Middle frontal gyrus (tissue), 1 donor: ENCODE measurements around the gene AGXT2.
"Not testable (repeated sequence)": the region's sequence is repeated elsewhere in the genome, so short reads cannot be mapped to it uniquely, and the experiment has no call there.

Source experiments
- DNase-seq: peaks from one replicate; pipeline ENCODE4 v3.0.0-alpha.2; 2015; ENCODE audit warnings: low spot score; ENCODE audit errors: extremely low spot score

Gene AGXT2

DNA sequence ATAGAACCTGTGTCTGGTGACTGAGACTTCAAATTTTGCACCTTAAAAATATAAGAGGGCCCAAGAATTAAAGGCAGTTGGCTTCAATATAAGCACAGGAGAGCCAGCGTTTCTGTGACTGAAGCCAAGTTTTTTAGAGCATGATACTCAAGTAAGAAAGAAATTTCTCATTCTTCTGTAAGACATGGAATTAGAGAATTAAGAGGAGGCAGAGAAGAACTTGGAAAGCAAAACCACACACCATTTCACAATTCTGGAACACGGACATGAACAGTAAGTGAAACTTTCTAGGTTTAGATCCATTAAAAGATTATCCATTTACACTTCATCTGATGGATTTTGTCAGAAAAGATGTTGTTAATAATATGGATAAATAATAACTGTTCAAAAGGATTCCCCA lies 8.9 kb upstream of the AGXT2 start:
- no peak for DNase-seq

DNA sequence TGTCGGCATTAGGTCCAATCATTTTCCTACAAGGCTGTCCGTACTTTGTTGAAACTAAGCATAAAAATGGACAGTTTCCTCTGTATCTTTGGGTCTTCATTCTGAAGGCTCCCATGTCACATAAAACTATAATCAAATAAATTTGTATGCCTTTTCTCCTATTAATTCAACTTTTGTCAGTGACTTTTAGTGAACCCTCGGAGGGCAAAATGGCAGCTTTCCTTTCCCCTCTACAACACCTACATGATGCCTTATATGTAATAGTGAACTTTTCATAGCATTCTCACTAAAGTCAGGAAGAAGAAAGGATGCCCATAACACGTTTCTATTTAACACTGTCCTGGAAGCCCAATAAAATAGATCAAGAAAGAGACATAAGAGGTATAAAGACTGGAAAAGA lies 5.1 kb upstream of the AGXT2 start:
- DNase-seq = no peak

DNA sequence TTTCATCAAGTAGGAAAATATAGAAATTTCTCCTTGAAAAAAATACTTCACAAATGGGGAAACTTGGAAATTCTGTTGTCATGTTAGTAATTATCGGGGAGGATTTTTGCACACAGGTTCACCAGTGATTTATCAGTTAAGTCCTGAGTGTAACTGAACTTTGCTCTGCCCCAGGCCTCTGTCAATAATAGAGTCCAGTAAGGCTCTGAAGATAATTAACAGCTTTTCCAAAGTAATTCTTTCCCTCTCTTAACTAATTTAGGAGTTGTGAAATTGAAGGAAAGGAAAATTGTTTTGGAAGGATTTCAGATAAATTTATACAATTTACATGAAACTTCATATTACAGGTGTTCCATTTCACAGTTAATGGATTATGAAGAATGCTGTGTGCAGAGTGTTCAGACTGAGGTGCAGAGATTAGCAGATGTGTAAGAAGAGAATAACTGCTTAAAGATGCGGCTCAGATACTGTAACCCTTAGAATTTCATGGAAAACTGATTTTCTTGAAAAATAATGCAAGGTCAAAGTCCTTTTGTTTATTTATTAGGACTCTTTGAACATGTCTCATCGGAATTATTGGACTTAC lies 2.9 kb upstream of the AGXT2 start:
- DNase-seq = no peak

DNA sequence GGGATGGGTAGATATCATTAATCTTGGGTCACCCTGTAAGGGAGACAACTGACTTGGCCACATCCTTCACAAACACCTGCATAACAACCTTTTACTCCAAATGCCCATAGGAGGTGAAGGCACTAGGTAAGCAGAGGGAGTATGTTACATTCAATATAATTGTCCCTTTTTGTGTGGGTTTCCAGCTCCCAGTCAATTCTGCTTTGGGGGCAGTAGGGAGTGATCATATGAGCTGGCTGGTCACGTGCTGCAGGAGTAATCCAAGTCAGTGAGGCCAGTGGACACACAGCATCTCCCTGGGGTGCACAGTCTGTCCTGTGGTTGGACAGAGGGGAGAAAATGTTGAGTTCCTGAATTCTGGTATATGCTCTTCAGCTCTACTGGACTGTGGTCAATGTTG lies 1.2 kb upstream of the AGXT2 start:
- DNase-seq = no peak

DNA sequence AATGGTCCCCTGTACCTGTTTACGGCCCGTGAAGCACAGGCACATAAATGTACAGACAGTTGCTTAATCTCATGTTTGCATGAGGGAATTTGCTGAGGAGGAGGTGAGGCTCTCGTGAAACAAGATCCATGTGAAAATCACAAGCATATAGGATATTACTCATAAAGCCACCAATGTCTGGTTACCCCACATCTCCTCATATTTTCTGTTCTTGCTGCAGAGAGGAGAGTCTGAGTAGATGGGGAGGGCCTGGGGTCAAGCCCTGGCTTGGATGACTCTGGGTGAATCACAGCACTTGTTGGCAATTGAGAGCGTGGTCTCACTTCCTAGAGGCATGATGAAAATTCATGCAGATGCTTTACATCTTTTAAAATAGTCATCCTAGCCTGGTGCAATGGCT lies 975 bp downstream of the AGXT2 start:
- DNase-seq = no peak

DNA sequence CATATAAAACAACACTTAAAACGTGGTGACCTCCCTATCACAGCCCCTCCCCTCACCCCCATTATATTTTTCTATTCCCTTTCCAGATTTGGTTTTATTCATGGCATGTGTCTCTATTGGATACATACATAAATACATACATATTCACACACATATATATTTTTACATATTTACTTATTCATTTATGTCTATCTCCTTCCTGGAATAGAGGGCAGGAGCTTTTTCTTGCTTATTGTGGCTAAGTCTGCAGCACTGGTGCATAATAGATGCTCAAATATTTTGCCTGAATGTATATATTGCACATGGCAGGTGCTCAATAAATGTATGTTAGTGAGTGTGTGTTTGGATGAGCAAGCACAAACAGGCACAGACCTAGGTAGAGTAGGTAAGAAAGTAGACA lies 2.5 kb downstream of the AGXT2 start:
- DNase-seq = no peak

DNA sequence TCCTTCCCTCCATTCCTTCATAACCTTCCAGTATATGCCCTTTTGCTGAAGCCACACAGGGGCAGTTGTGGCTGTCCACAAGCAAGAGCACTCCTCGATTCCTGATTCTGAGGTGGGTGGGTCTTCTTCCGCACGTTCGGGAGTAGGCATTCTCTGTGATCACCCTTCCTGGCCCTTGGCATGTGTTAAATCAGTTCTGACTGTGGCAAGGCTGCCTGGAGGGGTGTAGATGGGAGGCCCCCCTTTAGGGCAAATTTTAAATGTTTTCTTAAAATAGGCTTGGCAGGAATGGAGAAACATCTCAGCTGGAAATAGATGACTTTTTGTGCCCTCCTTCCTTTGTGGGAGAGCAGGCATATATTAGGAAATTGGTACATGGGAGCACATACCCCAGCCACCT lies 3.1 kb downstream of the AGXT2 start:
- DNase-seq = no peak

DNA sequence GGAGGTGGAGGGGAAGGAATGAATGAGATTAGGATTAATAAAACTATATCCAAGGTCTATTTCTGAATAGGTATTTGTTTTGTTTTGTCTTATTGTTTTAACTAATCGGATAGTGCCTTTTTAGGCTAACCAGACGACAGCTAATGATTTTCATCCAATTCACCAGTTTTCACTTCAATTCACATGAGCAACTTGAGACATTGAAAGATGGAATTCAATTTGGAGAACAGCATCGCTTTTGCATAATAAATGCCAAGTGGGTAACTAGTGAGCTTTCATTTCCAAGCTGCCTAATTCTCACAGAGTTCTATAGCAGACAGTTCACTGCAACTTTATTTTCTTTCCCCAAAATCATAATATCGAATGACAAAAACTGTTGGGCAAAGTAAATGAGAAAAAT lies 5.0 kb downstream of the AGXT2 start:
- no peak for DNase-seq

DNA sequence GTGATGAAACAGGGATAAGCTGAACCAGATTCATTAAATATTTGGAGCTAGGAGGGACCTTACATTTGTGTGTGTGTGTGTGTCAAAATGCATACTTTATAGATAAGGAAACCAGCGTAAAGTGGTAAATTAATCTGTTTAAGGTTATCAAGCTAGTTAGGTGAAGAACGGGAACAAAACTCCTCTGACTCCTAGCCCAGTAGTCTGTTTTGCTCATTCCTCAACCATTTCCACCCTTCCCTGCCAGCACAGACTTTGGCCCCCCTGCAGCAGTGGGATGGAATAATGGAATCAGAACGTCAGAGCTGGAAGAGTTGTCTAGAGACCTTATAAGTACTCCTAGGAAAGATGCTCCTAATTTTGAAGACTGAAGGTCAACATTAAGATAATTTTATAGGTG lies 6.5 kb downstream of the AGXT2 start:
- DNase-seq = no peak

DNA sequence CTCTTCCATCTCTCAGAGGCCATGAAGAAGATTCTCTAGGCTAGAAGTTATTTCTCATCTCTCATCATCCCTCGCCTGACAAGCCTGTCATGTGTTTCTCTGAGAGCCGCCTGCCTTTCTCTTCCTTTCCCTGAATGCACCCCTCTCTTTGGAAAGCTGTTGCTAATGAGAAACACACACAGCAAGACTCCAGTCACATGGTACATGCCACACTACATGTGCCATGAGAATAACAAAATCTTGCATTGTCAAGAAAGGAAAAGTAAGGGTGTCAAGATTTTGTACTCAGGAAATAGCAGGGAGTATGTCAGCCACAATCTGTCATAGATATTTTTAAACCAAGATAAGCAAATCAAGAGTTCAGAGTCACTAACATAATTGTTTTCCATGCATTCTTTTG lies 8.9 kb downstream of the AGXT2 start:
- DNase-seq = no peak

DNA sequence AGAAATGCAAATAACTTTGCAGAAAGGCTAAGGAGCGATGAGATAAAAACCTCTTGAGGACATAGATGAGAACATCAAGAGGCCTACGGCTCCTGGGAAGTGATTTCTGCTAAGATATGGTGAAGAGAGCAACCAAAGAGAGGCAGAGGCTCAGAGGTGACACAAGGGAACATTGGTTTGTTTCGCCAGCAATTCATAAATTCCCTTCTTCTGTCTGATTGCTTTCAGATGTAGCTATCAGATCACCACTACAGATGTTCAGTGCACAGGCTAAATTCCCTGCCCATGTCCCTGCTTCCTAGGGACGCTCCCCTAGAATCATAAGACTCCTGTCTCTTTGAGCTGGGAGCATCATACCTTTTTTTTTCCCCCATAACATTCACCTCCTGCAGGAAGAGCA lies 11.2 kb downstream of the AGXT2 start:
- no peak for DNase-seq

DNA sequence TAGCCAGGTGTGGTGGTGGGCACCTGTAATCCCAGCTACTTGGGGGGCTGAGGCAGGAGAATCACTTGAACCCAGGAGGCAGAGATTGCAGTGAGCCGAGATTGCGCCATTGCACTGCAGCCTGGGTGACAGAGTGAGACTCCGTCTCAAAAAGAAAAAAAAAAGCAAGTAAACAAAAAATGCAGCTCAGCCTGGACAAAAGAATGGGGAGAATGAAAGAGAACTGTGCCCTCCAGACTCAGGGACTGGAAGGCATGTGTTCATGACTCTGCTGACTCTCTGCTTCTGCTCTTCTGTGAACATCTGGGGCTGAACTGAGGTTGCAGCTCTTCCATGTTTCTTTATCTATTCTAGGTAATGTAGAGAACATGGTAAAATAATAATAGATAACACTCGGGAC lies 11.8 kb downstream of the AGXT2 start:
- not testable (repeated sequence) for DNase-seq

DNA sequence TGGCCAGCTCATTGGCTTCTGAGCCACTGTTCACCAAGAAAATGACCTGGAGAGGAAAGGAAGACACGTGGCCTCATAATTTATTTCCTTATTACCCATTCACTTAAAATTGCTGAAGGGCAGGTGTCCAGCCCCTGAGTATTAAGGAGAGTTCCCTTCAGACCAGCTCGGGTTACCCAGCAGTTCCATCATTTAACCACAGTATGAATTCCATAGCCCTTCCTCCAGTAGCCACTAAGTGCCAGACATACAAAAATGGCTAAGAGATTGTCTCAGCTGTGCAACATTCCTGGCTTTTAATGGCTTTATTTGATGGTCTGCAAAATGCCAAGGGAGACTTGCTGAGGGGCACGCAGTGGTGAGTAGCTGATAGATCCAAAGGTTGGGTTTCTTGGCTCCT lies 12.5 kb downstream of the AGXT2 start:
- DNase-seq = no peak

DNA sequence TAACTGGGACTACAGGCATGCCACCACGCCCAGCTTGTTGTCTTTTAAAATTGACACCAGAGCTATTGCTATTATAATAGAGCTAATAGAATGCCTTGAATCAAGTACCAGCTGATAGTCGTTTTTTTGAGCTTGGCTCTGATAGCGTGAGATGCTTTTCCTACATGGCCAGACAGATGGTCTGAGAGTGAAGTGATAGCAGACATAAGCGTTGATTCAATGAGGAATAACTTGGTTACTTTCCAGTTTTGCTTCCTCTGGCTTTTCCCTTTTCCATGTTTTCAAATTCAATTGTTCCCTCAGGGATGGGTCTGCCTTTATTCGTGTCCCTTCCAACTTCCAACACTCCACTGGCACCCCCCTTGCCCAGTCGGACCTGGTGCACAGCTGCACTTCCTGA lies 15.4 kb downstream of the AGXT2 start:
- DNase-seq = no peak

DNA sequence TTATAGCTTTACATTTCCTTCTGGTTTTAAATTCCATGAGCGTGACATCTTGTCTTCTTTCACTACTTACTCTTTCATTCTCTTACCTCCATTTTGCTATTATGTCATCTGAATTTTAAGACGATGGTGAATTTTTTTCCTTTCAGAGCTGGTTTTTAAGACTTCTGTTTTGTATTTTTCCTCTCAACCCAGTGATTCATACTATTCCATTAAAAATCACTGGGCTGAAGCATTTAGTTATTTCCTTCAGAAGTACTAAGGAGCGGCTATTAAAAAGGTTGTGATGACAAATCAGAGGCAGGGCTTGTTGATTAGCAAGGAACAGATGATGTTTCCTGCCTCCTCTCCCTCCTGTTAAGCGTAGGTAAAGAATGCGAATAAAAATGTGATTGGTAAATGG lies 16.5 kb downstream of the AGXT2 start:
- DNase-seq = no peak

DNA sequence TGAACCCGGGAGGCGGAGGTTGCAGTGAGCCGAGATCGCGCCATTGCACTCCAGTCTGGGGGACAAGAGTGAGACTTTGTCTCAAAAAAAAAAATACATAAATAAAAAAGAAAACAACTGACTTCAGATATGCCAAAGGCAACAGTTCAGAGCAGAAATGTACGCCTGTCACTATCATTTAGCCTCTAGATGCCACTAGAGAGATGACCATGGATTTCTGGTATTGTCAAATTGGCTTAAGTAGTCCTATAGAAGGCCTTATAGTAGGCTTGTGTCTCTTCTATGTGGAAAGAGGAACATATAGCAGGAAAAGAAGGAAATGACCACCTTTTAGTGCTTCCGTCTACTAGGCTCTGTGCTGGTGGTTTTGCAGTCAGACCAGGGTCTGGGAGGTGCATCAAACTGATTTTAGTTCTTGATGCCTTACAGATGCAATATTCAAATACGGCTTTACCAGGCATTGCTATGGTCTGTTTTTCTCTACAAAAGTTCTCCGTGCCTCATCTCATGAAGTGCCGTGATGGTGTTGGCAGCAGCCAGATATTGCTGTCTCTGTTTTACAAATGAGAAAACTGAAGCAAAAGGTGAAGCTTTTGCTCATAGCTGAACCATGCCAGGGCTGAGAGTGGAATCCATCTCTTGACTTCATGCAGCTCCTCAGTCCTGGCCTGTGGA lies 17.2 kb downstream of the AGXT2 start:
- no peak for DNase-seq

DNA sequence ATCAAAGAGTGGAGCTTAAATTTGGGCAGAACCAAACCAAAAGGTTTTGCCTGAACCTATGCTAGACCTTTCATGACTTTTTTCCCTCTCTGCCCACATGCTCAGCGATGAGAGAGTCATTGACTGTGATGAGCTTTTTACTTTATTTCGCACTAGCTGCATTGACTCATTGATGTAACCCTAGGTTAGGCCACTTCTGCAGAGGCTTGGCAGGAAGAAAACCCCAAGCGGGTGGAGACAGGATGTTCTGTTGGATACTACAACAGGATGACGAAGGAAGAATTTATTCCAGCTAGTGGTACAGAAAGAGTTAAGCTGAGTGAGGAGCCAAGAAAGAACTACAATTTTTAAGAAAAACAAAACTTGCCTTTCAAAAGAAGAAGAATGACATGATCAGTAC lies 18.4 kb downstream of the AGXT2 start:
- no peak for DNase-seq

DNA sequence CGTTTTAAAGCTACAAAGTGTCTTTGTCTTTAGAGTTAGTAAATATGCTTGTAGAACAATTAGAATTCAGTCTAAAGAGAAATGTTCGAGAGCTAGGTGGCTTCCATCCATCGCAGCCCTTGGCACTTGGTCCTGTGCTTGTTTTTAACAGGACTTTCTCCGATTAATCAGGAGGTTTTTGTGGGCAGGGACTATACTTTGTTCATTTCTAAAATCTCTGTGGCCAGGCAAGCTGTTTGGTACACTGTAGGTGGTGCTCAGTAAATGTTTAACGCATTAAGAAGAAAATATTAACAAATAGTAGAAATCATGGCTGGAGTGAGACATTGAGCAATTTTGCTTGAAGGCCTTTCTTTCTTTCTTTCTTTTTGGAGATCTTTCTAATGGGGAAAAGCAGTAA lies 20.8 kb downstream of the AGXT2 start:
- no peak for DNase-seq

DNA sequence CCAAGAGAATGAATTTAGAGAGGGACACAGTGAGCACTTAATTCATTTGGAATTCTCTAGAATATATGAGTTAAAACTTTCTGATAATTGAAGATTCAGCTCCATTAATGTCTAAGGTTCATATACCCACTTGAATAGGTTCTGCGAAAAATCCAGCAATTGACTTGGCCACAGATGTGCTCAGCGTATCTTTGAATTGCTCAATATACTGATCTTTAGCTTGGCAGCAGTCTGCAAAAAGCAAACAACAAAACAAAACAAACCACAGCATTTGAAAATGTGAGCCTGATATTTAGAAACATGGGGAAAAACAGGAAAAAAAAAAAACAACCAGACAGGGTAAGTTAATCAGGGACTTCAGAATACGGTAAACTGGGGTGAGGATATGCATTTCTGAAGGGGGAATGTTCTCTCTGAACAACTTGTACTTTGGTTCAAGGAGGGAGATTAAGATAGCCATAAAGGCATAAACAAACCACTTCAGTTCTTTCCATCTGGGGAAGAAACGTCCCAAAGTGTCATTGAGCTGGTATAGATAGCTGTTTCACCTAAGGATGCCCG lies 21.4 kb downstream of the AGXT2 start:
- no peak for DNase-seq

DNA sequence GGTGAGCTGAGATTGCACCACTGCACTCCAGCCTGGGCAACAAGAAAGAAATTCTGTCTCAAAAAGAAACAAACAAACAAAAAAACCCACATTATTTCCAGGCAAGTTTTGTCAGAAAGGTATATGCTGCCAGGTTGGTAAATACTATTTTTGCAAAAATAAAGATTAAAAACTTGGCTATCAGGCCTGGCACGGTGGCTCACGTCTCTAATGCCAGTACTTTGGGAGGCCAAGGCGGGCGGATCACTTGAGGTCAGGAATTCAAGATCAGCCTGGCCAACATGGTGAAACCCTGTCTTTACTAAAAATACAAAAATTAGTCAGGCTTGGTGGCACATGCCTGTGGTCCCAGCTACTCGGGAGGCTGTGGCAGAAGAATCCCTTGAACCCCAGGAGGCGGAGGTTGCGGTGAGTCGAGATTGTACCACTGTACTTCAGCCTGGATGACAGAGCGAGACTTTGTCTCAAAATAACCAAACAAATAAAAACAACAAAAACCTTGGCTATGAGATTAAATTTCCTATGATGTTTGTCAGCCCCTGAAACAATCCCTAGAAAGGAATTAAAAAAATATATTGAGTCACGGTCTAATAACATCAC lies 22.7 kb downstream of the AGXT2 start:
- DNase-seq = no peak

DNA sequence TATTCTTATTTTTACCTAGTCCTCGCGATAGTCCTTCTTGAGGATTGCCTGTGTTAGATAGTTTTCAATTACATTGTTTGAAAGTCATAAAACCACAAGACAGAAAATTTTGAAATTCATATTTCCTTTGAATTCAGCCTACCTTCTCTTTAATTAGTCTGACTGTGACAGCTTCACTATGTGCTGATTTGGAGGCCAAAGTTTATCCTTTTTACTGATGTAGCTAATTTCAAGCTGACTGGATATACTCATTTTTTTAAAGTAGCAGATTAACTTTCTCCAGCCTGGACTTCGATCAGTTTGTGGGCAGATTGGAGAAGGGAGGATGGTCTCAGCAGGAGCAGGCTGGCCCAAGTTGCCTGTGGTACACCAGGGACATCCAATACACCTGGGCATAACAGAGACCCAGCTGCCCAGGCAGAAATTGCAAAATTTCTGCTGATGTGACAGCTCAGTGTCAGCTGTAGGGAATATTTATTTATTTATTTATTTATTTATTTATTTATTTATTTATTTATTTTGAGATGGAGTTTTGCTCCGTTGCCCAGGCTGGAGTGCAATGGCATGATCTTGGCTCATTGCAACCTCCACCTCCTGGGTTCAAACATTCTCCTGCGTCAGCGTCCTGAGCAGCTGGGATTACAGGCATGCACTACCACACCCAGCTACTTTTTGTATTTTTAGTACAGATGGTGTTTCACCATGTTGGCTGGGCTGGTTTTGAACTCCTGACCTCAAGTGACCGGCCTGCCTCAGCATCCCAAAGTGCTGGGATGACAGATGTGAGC lies 24.2 kb downstream of the AGXT2 start:
- DNase-seq = no peak
